Daoy (cell line): ENCODE results near the gene HAO1. TPM values are rescaled to one million over a fixed set of nuclear protein-coding genes. Genes with fewer than 3 reads are reported as not detected.
A peak's percentile ranks its signal among the peaks of the same experiment; 100 is the strongest.
"Not testable (repeated sequence)": the region's sequence is repeated elsewhere in the genome, so short reads cannot be mapped to it uniquely, and the experiment has no call there.

Experiments used
- DNase-seq: peaks from one replicate; pipeline ENCODE4 v3.0.0-alpha.2; 2015; ENCODE audit warnings: low read depth
- total RNA-seq: library from RNA; depleted of rRNA; stranded (reverse); fragments of >200 nt; shearing (Covaris generic); gene quantifications from 2 replicates; pipeline ENCODE4 v1.2.3, GENCODE V29; 2014; rRNA removed

Gene HAO1
- total RNA-seq: not detected in 2 replicates

GRCh38 chr20:7940341-7940740 lies at the start of gene HAO1:
HAO1 (minus strand) TSS chr20:7940458; CDS start chr20:7940422, 36 bp downstream.
- no peak for DNase-seq

- no peak for DNase-seq
These were observed 49.1 kb upstream of the HAO1 start for GRCh38 chr20:7989379-7989778.

GRCh38 chr20:7985916-7986315 lies 45.7 kb upstream of the HAO1 start:
- DNase-seq: no peak

- no peak for DNase-seq
These were observed 43.9 kb upstream of the HAO1 start for GRCh38 chr20:7984192-7984591.

GRCh38 chr20:7981374-7981773 lies 41.1 kb upstream of the HAO1 start:
- DNase-seq: no peak

GRCh38 chr20:7980332-7981046 lies 40.2 kb upstream of the HAO1 start:
- DNase-seq: peak; percentile 19

GRCh38 chr20:7977709-7978108 lies 37.5 kb upstream of the HAO1 start:
- no peak for DNase-seq

GRCh38 chr20:7975851-7976414 lies 35.7 kb upstream of the HAO1 start:
- no peak for DNase-seq

GRCh38 chr20:7974785-7975435 lies 34.7 kb upstream of the HAO1 start:
- DNase-seq: no peak

GRCh38 chr20:7971536-7972280 lies 31.4 kb upstream of the HAO1 start:
- DNase-seq: no peak

GRCh38 chr20:7967199-7967844 lies 27.1 kb upstream of the HAO1 start:
- peak; percentile 25 for DNase-seq

GRCh38 chr20:7966176-7966575 lies 25.9 kb upstream of the HAO1 start:
- DNase-seq: no peak

- DNase-seq: no peak
These were observed 19.2 kb upstream of the HAO1 start for GRCh38 chr20:7959484-7959883.

GRCh38 chr20:7956561-7956960 lies 16.3 kb upstream of the HAO1 start:
- DNase-seq: not testable (repeated sequence)

- DNase-seq: no peak
These were observed 10.1 kb upstream of the HAO1 start for GRCh38 chr20:7950387-7950786.

- DNase-seq: no peak
These were observed 3.6 kb upstream of the HAO1 start for GRCh38 chr20:7943891-7944290.

GRCh38 chr20:7939663-7940062 lies 595 bp downstream of the HAO1 start:
- no peak for DNase-seq

GRCh38 chr20:7938058-7938457 lies 2.2 kb downstream of the HAO1 start:
- no peak for DNase-seq

- no peak for DNase-seq
These were observed 2.9 kb downstream of the HAO1 start for GRCh38 chr20:7937328-7937727.

- no peak for DNase-seq
These were observed 5.2 kb downstream of the HAO1 start for GRCh38 chr20:7935027-7935551.

GRCh38 chr20:7933346-7933745 lies 6.9 kb downstream of the HAO1 start:
- DNase-seq: no peak

GRCh38 chr20:7930343-7930742 lies 9.9 kb downstream of the HAO1 start:
- DNase-seq: no peak
